Inferior parietal cortex (tissue), 1 donor: Measurements from ENCODE around the gene RAB6B.

ENCODE experiments used
- DNase-seq: peaks from one replicate; pipeline ENCODE4 v3.0.0-alpha.2; 2016; ENCODE audit errors: extremely low spot score

Gene RAB6B

DNA sequence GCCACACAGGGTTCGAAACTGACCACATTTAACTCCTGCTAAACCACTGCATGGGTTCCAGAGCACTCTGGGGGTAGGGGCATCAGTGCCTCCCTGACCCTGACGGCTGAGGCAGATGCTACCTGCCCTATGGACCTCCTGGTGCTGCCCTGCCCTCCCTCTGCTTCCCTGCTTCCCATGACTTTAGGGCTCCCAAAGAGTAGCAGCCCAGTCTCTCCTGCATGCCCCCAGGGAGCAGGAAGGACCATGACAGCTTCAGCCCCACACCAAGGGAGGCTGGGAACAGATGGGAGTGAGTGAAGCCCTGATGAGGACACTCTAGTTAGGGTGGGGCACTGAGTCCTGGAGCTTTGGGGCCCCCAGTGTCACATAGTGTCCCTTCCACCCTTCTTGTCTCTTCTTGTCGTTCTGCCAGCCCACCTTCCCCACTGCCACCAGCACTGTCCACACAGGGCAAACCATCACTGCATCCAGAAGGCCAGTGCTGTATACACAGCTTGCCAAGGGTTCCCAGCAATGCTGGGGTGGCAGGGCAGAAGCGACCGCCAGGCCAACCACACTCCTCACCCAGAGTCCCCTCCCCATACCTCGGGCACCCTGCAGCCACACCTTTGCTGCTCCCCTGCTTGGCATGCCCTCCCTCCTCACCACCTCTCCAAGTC, 59.1 kb downstream of the RAB6B start:
- DNase-seq = no peak

DNA sequence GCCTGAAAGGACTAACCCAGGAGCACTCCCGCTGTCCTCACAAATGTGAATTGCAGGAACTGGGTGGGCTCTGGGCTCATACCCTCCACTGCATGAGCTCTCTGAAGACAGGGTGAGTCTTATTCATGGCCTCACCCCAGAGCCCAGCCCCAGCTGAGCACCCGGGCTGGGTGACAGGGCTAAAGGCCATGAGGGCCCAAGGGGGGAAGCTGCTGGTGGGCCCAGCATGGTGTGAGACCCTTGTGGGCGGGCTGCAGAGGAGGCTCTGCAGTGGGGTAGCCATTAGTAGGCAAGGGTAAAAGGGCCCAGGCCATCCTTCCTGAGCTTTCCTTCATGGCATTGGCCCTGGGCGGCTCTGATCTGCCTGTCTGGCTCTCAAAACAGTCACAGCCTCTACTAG, 59.7 kb downstream of the RAB6B start:
- DNase-seq = no peak

DNA sequence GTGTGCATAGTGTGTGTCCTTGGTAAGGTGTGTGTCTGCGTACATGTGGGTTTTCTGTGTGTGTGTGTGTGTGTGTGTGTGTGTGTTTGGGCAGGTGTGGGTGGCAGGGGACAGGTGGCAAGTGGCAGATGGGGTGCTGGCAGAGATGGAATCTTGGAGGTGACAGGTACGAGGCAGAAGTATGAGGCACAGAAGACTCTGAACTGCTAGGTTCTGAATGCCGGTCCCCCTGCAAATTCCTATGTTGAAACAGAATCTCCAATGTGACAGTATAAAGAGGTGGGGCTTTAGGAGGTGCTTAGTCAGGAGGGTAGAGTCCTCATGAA, 60.3 kb downstream of the RAB6B start:
- DNase-seq = no peak

DNA sequence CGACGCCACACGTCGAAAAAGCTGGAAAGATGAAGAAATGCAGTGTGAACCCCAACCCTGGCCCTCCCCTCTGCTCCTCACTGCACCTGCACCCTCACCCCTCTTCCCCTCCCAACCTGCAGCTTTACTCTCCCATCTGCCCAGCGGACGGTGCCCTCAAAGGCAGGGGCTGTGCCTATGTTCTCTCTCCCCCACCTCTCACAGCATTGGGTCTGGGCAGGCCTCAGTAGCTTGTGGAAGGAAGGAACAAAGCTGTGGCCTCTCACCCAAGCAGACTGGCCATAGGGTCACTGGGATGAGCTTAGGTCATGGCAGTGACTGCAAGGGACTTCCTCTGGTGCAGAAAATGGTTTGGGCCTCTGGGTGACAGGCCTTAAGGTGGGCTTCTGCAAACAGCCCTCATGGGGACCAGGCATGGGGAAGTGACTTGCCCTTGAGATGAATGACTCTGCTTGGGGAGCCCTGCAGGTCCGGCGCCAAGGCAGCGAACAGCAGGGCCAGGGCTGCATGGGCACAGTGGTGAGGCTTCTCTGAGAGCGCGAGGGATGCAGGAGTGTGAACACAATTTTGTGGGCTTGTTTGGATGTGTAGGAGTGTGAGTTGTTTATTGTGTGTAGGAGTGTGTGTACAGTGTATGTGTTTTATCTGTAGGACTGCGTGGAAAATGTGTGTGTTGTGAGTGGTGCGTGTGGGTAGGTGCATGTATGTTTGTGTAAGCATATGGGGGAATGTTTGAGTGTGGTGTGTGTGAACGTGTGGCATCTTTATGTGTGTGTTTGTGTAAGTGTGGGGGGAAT, 60.9 kb downstream of the RAB6B start:
- DNase-seq = no peak

DNA sequence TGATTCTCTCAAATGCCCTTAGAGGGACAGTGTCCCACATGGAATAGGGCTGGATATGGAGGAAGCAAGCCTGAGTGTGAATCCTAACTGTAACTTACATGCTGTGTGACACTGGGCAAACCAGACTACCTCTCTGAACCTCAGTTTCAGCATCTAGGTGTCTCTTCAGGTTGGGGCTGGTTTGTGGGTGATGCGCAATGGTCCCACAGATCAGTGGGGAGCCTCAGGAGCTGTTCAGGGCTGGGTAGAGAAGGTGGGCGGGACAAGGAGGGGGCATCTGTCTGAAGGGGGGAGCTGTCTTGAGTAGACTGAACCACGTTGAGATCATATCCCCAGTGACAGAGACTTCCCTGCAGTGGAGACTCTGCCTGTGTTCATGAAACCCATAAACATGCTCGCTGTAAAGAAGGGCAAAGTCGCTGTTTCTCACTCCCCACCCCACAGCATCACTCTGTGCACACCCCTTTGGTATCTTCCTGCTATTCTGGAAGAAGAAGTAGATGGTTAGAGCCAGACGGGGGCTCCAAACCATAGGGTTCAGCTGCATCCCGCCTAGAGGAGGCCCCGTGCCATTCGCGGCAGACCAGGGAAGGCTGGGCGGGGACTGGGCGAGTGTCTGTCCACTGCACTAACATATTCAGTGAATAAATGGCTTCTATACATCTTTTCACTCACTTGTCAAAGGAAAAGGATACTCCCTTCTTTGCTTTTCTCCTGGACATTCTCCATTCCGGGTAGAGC, 61.6 kb downstream of the RAB6B start:
- DNase-seq = no peak

DNA sequence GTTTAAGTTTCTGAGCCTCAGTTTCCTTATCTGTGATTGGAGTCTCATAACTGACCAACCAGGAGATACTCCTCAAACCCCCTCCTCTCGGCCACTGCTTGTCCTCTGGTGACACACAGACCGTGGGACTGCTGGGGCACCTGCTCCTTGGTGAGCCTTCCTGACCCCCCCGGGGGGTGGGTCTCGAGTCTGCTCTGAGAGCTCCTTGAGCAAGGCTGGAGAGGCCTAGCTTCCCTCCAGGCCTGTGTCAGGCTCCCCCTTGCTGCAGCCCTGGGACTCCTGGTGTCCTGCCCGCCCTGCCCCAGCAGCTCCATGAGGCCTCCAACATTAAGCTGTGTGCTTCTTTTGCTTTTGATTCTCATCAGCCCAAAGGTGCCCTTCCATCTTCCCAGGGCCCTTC, 62.4 kb downstream of the RAB6B start:
- no peak for DNase-seq

DNA sequence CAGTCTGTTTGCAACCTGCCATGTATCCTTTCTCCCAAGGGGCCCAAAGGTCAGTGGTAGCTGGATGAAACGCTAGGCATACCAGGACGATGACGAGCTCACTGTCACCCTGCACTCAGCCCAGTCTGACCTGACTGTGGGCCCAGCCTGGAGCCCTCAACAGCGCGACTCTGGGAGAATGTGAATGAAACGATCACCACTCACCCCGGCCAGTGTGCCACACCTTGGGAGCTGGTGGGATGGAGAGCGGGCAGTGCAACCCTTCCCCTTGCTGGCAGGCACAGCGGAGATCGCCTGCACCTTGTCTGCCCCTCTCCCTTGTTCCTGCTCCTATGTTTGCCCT, 62.9 kb downstream of the RAB6B start:
- DNase-seq = no peak

DNA sequence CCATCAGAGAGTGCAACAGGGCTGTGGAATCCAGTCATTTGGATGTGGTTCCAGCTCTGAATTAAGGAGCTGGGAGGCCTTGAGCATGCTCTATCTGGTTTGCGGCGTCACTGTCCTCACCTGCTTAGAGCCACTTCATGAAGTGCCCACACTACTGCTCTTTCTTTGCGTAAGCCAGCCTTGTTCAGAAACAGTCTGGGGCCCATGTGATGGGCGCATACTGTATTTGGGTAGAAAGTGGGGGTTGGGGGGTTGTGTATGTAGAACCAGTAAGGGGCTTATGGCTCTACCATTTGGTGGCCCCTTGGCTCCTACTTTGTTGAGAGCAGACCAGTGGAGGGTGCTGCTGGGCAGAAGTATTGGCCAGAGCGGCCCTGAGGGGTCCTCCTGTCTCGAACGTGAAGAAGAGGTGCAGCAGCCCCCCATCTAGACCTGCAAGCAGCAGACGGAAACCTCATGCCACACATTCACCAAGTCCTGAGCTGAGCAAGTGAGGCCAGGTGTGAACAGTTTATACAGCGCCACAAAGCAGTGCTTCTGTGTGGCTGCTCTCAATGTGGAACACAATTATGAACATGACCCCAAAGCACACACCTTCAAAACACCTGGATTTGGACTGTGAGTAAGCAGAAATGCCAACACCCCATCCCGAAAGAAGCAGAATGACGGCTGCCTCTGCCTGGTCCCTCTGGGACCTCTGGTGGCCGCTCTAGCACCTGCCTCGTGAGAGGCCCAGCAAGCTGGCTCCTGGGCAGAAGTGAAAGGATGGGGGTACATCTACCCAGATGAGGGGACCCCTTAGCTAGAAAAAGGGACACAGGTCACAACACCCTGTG, 63.5 kb downstream of the RAB6B start:
- DNase-seq = no peak

DNA sequence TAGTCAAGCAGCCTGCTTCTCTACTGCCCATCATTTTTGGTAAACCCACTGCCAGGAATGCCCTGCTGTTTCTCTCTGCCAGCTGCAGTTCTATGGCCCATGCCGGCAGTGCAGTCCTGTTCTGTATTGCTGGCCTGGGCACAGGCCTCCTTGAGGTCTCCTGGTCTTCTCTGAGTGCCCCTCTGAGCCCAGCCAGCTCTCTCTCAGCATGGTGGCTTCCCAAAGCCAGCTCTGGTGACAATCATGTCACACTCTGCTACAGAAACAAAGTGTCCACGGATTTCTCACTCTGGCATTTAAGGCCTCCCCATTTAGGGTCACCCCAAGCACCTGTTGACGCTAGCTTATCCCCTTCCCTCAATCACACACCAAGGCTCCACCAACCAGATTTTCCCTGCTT, 65.6 kb downstream of the RAB6B start:
- no peak for DNase-seq

DNA sequence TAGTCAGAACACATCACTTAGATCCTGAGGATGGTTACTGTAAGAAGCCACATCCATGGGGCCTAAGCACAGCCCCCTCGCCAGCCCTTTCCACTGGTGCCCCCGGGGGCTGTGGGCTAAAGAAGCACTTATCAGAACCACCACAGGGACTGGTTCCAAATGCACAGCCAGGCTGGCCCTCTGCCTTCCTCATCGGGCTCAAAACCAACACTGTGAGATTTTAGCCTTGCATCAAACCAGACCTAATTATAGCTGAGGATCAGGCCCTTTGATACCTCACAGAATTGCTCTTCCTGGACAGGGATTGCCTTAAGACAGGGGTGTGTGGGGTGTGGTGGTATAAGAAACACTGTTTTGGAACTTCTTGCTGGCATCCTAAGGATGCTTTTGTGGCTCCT, 66.4 kb downstream of the RAB6B start:
- DNase-seq = no peak

DNA sequence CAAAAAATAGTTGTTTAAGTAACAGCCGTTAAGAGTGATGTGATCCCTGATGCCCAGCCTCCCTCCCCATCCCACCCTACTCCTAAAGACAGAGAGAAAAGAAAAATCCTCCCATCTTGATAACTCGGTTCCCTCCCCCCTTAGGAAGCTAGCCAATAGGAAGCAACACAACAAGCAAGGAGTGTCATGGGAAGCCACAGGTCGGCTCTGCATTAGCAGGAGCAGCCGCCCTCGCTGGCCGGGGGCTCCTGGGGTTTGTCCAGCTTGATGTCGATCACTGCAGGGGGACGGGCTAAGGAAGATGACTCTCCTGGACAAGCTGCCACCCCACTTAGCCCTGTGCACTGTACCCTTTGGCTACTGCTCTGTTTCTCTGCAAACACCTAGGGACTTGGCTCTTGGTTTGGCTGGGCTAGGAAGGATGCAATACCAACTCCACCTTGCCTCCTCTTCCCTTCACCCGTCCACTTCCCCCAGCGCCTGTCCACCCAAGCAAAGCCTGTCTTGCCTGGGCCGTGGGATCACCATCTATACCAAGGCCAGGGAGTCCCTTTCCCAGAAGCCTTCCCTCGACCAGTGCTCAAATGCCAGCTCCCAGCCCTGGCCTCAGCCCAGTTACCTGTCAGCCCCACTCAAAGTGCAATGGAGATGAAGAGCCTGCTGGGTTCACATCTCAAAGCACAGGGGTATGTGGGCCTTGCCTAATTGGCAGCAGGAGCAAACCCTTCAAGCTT, 66.9 kb downstream of the RAB6B start:
- no peak for DNase-seq

DNA sequence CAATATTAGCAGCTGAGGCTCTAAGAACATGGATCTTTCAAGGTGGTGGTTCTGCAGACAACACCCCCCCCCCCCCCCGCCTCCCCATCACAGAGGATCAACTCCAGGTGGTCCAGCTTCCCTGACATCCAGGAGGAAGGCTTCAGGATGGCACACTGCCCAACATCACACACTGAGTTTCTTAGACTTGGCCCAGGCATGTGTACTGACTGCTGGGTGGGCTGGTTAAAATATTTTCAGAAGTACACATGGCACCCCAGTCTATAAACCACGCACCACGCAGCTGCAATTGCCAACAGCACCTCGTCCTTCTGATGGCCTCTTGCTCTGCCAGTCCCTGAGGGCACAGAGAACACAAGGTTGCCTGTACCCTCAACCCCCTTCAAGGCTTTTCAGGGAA, 68.0 kb downstream of the RAB6B start:
- no peak for DNase-seq

DNA sequence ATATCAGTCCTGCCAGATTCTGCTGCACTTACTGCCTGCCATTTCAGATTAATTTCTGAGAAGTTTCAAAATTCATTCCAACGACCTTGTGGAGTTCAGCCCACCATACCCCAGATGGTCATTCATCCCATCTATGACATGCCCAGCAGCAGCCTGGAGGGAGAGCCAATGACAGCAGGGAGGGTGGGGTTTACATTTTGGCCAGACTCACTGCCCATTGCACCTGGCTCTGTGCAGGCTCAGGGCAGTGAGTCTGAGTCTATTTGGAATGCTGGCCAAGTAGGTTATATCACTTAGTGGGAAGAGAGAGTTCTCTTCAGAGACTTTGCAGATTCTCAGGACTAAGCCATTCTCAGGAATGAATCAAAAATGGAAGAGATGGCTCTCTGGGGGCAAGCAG, 68.5 kb downstream of the RAB6B start:
- DNase-seq = no peak

DNA sequence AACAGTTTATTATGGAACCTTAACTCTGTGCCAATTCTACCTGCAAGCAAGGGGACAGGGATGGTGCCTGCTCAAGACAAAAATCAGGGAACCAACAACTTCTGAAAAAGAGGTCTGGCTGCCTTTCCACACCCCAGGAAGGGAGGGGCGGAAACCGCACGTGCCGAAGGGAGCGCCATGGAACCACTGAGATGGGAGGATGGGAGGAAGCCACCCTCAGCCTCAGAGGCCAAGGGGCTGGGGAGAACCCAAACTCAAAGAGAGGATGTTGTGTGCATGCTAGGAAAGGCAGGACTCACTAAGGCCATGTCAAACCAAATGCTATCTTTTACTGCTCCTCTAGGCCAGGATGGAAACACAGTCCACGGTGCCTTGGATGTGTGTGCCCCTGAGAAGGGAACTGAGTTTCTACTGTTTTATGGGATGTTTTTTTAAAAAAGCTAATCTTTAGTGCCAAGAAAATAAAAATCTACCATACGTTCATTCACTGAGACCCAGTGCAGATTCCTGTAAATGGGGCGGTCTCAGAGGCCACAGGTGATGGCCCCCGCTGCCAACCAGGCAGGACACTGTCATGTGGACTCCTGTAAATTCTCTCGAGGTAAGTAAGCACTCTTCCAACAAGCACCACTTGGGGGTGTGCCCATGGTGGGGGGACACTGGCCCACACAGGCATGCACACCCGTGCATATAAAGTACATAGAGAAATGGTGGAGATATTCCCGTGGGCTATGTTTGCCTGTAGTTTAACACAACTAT, 69.5 kb downstream of the RAB6B start:
- DNase-seq = no peak

DNA sequence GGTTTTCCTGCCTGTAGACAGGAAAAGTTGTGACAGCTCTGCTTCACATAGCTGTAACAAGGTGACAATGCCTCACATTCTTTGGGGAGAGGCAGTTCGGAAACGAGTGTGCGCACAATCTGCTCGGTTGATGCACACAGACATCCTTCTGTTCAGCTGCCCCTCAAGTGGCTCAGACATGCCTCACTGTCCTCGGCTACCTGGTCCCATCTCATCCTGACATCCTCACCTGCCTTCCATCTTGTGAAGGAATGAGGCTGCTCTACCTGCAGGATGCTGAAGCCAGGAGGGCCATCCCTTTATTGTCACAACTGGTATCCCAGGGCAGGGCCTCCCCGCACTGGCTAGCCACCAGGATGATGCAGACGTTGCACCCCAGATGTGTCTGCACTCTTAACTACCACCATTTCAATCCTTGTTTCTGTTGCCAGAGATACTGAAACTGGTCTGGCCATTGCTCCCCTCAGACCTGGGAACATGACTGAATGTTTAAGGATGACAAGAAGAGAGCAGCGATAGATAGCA, 70.7 kb downstream of the RAB6B start:
- DNase-seq = no peak

DNA sequence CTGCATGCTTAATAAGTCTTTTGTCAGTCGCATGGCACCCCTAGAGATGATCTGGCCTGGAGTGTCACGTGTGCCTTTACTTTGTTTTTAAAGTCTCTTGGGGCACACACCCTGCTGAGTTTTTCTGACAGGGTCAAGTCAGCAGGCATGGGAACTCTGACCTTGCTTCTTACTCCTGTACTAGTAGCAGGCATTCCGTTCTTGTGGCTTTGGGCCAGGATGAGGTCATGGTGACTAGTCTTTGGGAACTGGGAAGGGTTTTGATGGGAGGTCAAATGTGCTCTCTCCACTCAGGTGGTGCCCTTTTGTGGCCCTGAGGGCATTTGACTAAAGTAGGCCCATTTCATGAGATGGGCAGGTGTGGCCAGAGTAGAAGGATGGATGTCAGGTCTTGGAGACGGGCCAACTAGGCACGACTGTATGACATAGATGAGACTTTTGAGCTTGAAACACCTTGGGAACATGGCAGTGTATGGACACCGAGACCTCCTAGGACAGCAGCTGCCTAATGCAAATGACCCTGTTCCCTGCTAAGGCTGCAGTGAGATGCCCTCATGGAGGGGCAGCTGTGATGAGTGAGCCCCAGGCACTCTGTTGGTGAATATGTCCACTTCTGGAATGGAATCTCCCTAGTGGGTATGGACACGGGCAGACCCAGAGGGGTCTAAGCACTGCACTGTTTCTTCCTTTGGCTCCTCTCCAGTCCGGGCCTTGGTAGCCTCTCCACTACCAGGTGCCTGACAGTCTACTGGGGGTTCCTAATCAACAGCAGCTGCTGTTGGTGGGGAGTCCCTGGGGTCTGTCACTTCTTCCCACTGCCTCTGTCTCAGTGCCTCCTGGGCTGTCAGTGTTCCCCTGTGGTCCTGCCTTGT, 73.7 kb downstream of the RAB6B start:
- no peak for DNase-seq

DNA sequence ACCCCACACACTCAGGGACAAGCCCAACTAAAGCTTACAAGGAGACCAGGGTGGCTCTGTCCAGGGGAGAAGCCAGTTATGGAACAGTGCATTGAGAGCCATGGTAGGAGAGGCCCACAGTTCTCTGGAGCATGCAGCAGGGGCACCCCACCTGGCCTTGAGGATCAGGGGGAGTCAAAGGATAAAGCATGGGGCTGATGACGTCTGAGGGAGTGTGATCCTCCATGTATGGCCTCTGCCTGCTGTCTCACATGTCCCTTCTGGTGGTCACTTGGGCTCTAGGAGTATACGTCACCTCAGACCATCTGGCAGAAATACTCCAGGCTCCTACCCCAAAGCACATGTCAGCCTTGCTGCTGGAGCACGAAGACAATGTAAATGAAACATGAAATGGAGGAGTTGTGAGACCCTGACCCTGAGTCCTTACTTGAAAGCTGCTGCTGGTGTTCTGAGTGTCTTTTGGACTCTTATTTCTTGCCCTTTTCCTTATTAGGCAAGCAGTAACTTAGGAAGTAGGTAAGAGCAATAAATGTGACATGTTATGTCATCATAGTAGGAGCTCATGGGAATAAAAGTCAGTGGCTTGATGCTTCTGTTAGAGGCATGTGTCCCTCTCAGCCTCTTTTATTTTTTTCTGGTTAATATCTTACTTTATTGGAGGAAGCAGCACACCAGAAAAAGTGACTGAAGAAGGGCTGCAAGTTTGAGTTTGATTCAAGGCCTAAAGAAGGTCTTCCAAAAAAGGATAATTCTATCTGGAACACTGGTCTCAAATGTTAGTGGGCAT, 74.6 kb downstream of the RAB6B start:
- no peak for DNase-seq

DNA sequence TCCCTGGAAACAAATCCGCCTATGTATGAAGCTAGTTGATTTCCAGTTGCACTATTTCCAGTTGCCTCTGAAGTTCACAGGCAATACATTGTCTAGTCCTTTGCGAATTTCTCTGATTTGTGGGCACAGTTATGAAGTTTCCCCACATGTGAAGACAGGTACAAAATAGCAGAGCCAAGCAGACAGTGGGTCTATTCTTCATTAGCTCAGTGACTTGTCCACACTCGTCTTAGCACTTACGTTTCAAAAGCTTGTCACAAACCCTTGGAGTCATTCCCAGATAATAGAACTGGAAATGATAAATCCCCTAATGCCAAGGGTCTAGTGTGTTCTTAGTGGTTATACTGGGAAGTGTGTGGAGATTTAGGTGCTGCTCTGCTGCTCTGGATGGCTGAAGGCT, 75.6 kb downstream of the RAB6B start:
- no peak for DNase-seq

DNA sequence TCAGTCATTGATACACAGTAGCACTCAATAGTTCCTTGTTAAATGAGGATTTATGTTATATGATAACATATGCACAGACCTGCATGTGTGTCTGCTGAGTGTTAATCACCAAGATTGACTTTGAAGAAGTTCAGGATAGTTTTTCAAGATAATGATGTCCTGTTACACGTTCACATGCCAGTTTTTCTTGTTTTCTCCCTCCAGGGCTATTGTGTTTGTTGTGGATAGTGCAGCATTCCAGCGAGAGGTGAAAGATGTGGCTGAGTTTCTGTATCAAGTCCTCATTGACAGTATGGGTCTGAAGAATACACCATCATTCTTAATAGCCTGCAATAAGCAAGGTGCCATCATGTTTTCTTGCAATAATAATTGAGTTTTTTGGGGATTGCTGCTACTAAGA, 80.3 kb downstream of the RAB6B start:
- DNase-seq = no peak
